NB4 (cell line): ENCODE results near the gene PTGES3.

Experiments
- CTCF ChIP-seq: IDR thresholded peaks from one replicate; pipeline ENCODE4 v1.5.1; 2012; ENCODE audit warnings: low read depth, low read length
- MAX ChIP-seq: IDR thresholded peaks from 2 replicates; pipeline ENCODE4 v1.6.1; 2011; ENCODE audit warnings: low read depth, low read length
- MYC ChIP-seq: IDR thresholded peaks from 2 replicates; pipeline ENCODE4 v1.6.1; 2011; ENCODE audit warnings: low read depth, low read length
- POLR2A ChIP-seq: IDR thresholded peaks from 2 replicates; pipeline ENCODE4 v1.6.1; 2011; ENCODE audit warnings: mild to moderate bottlenecking; ENCODE audit not compliant: insufficient read length; ENCODE audit errors: extremely low read depth

DNA sequence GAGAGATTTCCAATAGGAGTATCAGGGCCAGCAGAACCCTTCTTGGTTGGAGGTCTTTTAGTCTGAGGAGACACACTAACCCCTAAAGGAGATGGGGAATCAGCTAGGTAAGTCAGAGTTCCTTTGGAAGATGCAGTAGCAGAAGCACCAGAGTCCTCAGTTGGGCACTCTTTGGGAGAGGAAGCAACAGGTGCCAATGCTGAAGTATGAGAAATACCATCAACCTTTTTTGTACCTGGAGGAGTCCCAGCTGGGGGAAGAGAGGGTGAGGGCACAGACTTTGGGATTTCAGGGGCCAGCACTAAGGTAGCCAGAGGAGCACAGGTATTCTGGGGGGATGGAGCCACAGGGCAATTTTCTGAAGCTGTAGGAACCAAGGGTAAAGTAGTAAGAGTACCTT is 31.0 kb upstream of the PTGES3 start:
- TF ChIP-seq CTCF (no peak), POLR2A (no peak), MYC (no peak), MAX (no peak)
